NCI-H446 treated with DMSO at 0.1 percent for 48 hours (cell line): ENCODE results near the gene PDIA6.
A peak's percentile ranks its signal among the peaks of the same experiment; 100 is the strongest.
"Not testable (repeated sequence)": the region's sequence is repeated elsewhere in the genome, so short reads cannot be mapped to it uniquely, and the experiment has no call there.

ENCODE experiments used
- DNase-seq: peaks from one replicate; lab custom pipeline; 2025; lab: John Stamatoyannopoulos, UW

The PDIA6 gene

DNA sequence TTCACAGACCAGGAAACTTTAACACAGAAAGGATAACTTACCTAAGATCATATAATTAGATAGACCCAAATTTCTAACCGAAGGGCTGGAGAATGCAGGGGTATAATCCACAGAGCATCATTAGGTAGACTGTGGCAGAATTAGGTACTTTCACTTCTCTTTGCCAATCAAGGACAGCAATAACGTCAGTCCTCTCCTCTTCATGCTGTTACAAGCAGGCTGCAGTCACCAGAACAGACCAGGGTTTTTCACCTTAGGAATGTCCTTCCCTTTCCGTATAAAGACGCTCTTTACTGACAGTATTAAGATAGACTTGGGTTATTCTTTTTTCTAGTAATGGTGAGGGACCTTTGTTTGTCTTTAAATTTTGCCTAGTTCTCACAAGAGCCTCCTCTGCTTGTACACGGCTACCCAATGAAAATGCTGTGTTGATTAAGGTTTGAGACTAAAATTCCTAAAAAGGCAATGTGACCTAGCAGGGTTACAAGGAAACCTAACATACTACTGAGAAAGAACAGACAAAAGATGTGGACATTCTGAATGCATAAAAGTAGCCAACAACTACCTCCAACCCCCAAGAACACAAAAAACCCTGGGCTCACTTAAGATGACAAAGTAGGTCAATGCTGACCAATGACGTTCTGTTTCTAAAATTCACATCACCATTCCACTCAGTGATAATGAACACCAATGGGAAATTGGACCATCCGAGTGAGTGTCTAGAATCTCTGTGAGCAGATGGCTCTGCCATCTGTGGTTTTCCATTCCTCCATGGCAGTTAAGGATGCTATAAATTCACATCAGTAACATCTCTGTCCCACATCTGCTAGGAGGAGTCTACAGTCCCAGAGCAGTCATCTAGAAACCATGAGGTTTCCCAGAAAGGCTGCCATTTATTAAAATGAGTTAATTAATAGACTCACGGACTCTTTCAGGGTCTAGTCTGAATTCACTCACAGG is 2.1 kb downstream of the PDIA6 start:
- DNase-seq: peak; percentile 54

DNA sequence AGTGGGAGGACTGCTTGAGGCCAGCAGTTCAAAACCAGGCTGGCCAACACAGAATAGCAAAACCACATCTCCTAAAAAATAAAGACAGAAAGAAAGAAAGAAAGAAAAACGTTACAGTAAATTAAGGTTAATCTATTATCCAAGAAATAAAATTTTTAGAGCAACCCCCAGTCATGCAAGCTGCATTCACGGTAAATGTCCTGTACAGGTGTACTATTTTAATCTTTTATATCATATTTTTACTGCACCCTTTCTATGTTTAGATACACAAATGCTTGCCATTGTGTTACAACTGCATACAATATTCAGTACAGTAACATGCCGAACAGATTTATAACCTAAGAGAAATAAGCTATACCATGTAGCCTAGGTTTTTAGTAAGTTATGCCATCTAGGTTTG is 6.0 kb downstream of the PDIA6 start:
- DNase-seq: no peak

- DNase-seq: not testable (repeated sequence)
These were observed 6.6 kb downstream of the PDIA6 start for GRCh38 chr2:10805990-10806389.

GRCh38 chr2:10802657-10803056 is 9.9 kb downstream of the PDIA6 start:
- DNase-seq: no peak

DNA sequence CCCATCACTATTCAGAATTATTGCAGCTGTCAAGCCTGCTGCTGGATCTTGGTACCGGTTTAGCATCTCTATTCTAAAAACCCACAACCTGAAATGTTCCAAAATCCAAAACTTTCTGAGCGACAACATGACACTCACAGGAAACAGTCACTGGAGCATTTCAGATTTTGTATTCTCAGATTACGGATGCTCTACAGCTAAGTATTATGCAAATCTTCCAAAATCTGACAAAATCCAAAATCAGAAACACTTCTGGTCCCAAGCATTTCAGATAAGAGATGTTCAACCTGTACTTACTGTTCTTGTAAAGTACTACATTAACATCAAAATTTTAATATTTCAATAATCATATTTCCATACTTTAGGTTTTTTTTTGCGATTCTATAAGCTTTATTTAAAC is 12.4 kb downstream of the PDIA6 start:
- DNase-seq: no peak

DNA sequence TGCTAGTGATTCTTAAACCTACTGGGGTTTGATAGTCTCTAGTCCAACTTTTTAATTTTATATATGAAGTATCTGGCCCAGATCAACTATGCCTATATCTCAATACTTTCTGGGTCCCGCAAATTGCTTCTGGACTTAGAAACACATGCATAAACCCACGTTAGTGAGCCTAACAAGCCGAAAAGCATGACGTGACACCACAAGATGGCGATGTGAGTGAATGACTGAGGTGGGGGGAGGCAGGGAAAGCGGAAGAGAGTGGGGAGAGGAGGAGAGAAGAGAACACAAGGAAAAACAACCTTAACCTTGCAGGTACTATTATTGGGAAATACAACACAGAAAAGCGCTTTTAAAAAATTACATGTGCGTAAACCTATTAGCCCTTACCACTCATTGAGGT is 13.8 kb downstream of the PDIA6 start:
- no peak for DNase-seq

GRCh38 chr2:10796703-10797102 is 15.9 kb downstream of the PDIA6 start:
- no peak for DNase-seq

DNA sequence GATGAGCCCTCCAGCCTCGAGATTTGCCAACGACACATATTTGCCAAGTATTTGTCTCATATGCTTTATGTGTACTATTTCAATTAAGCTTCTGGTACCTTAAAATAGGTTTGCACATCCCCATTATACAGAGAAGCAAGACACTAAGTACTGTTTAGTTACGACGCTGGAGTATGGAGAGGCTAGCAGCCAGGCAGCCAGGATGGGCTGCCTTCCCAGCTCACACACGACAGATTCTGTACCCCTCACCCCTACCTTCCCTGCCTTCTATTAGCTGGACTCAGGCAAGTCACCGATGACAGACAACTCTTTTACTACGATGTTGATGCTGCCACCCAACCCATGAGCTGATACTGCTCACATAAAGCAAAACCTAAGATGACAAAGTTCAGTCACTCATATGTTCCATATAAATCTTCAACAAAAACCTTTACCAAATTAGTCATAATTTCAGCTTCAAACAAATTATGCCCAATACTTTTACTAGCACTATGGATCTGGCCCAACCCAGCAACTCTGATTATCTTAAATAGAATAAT is 17.0 kb downstream of the PDIA6 start:
- no peak for DNase-seq

DNA sequence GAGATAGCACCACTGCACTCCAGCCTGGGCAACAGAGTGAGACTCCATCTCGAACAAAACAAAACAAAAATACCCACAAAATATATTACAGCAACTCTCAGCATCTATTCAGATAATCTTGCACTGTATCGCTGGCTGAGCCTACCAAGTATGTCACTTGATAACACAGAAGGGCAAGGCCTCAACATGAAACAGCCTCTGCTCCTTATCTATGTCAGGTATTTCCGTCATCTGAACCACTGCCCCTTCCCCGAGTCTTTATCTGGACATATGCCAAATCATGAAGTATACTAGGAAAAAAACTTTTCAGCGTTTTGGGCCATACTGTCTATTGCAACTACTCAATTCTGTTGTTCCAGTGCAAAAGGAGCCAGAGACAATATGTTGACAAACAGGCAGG is 17.7 kb downstream of the PDIA6 start:
- no peak for DNase-seq

GRCh38 chr2:10793816-10794215 is 18.8 kb downstream of the PDIA6 start:
- DNase-seq: no peak

DNA sequence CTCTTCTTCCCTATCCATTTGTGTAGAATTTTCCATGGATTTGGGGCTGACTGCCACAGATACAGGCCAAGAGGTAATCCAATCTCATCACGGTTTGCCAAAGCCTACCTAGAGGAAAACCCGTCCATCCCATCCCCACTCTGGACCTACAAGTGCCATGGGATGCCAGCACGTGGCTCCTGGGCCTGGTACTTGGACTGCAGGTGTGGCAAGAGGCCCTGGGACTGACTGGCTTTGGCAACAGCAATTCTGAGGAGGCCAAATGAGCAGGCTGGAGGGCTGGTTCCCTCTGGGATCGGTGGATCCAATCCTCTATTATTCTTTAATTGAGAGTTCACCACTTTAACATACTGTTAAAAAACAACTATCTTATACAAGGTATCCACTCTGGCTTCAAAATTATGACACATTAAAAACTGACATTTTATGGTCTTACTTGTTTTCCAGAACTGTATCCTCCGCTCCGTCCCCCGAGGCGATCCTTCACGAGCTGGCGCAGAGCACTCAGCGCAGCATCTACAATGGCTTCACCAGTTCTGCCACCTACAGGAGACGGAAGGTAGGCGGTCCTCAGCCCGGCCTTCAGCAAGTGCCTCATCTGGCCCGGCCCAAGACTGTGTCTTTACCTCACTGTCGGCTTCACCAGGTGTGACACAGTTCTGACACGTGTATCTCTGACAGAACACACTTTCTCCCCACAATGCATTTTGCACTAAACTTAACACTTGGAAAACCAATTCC is 19.8 kb downstream of the PDIA6 start:
- no peak for DNase-seq

GRCh38 chr2:10792001-10792634 is 20.5 kb downstream of the PDIA6 start:
- DNase-seq: no peak

DNA sequence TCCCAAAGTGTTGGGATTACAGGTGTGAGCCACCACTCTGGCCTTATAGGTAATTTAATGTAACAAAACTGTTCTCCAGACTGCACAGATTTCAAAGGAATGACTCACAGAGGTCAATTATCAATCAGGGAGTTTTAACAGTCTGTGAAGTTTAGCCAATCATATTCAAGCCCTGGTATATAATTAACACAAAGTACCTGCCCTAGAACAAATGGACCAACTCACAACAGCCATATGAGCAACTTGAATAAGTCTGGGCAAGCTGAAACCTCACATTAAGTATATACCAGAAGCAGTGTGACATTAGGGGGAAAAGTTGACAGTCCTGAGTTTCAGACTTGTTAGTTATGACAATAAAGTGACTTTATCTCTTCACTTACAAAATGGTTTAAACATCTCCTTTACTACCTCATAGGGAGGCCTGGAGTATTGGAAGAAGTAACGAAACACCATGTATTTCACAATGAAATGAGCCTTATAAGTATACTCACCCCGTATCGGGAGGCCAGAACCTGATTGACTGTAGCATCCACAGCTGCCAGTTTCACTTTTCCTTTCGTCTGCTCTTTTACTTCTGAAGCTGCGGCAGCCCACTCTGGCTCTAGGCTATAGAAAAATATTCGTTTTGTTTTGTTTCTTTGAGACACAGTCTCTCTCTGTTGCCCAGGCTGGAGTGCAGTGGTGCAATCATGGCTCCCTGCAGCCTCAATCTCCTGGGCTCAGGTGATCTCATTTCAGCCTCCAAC is 22.2 kb downstream of the PDIA6 start:
- DNase-seq: no peak

DNA sequence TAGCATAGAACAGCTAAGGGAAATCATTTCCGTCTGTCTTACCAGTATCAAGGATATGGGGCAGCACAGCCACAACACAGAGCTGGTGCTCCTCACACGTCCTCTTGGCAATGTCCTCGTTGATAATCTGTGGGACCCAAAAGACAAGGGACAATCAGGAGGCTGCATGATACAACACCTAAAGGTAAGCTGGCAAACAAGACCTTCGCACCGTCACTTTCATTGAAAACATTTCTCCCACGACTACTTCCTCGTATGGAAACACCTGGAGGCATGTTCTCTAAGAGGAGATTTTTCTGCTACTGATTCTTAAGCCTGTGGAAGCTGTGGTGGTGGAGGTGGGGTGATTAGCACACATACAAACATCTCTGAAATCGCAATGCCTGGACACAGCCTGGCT is 23.7 kb downstream of the PDIA6 start:
- no peak for DNase-seq

DNA sequence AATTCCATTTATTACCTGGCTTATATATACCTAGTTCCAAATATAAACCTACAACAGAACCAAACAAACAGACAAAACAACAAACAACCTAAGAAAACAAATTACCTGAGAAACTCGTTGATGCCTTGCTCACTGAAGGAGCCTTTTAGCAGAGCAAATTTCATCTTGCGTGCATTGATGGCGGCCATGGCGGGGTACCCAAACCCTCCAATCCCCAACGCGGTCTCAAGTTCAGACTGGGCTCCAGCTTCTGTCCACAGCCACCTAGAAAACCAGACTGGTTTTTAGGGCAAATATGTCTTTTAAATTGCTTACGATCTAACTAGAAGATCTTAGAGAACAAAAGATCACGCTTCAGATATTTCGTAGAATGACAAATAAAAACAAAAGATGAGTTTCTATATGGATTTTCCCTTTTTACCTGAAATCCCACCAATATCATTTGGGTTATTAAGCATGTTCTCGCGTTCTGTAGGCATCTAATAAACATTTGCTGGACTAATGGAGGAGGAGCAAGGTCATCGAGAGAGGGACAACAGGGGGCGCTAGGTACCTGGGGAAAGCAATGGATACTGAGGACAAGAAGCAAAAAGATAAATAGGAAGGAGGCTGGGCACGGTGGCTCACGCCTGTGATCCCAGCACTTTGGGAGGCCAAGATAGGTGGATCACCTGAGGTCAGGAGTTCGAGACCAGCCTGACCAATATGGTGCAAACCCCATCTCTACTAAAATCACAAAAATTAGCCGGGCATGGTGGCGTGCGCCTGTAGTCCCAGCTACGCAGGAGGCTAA is 25.2 kb downstream of the PDIA6 start:
- no peak for DNase-seq

DNA sequence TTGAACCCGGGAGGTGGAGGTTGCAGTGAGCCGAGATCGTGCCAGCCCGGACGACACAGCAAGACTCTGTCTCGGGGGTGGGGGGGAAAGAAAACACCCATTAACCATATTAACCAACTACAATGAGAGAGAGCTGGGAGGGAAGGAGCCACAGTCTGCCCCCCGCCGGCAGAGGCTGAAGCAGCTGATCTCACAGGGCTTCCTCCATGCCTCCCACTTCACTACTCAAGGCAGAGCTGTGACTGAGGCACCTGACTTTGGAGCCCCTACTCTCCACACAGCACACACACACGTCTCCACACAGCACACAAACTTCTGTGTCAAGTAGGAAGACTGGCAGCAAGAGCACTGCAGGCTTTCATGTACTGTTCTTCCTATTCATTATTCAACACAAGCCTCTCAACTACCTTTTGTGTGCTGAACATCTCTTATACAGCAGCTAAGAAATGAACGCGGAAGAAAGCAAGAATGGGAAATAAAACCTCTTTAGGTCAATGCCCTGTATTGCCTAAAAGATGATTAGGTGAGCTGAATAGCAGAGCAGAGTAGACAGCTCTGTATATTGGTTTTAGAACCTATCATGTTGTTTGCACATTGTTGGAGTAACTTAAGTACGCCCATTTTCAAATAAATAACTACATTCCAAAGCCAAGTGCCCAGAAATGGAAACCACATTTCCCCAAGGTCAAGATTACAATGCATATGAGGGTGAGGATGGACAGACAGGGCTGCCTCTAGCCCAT is 26.2 kb downstream of the PDIA6 start:
- DNase-seq: no peak

- no peak for DNase-seq
These were observed 27.3 kb downstream of the PDIA6 start for GRCh38 chr2:10785260-10785659.

- DNase-seq: no peak
These were observed 27.9 kb downstream of the PDIA6 start for GRCh38 chr2:10784719-10785118.

- DNase-seq: no peak
These were observed 29.2 kb downstream of the PDIA6 start for GRCh38 chr2:10783421-10783820.

- DNase-seq: no peak
These were observed 30.8 kb downstream of the PDIA6 start for GRCh38 chr2:10781746-10782145.
